Measurements from ENCODE around the gene LELP1.
A peak's percentile ranks its signal among the peaks of the same experiment; 100 is the strongest.
"Not testable (repeated sequence)": the region's sequence is repeated elsewhere in the genome, so short reads cannot be mapped to it uniquely, and the experiment has no call there.

Gene LELP1

GRCh38 chr1:153203130-153203529 lies at the start of gene LELP1:
TSS of gene LELP1 (plus strand) at chr1:153203430. CDS start at chr1:153204708, 1,278 bp downstream.
- no peak within 1 kb of the TSS for H3K9ac ChIP-seq
- no peak within 1 kb of the TSS for H3K4me2 ChIP-seq
- no peak for TF ChIP-seq Cebpa-rat (IDR thresholded peaks at IDR 0.05)
- no peaks in the 10 kb centered on the region for H3K36me3 ChIP-seq
- no peaks in the 10 kb centered on the region for H4K20me1 ChIP-seq
- H3K27ac ChIP-seq: no peak within 1 kb of the TSS
- H3K27me3 ChIP-seq: no peaks in the 10 kb centered on the region
- H3K9me3 ChIP-seq (replicated peaks in 1 of 11): no peaks in the 10 kb centered on the region
- no peak within 1 kb of the TSS for H3K4me3 ChIP-seq
- no peaks in the 10 kb centered on the region for H3K4me1 ChIP-seq

GRCh38 chr1:153155541-153155940 lies 47.7 kb upstream of the LELP1 start:
- no peaks in the 10 kb centered on the region for H3K27me3 ChIP-seq
- H3K4me3 ChIP-seq: no peak overlapping the region
- no peak overlapping the region for H3K4me2 ChIP-seq
- no peaks in the 10 kb centered on the region for H4K20me1 ChIP-seq
- no peaks in the 10 kb centered on the region for H3K4me1 ChIP-seq
- peaks cover 0 to 7% (median 0%) of the 10 kb centered on the region in 11 experiments; a peak in 5 of 22 replicates for H3K36me3 ChIP-seq
- no peak for TF ChIP-seq Cebpa-rat (IDR thresholded peaks at IDR 0.05)
- peaks cover 26 to 41% (median 31%) of the 10 kb centered on the region in 11 experiments for H3K9me3 ChIP-seq (replicated peaks in 1 of 11)
- no peak overlapping the region for H3K9ac ChIP-seq
- no peak overlapping the region for H3K27ac ChIP-seq

GRCh38 chr1:153168686-153169085 lies 34.5 kb upstream of the LELP1 start:
- Histone ChIP-seq H3K9ac (no peak overlapping the region), H3K4me2 (no peak overlapping the region), H3K27ac (no peak overlapping the region), H3K27me3 (no peaks in the 10 kb centered on the region), H3K4me1 (no peaks in the 10 kb centered on the region), H4K20me1 (no peaks in the 10 kb centered on the region), H3K9me3 (replicated peaks in 1 of 11) (0 out of 22 replicates have a peak, but pooled peaks cover 0 to 3% (median 0%) of the 10 kb centered on the region in 11 experiments), H3K4me3 (no peak overlapping the region), H3K36me3 (no peaks in the 10 kb centered on the region)
- no peak for TF ChIP-seq Cebpa-rat (IDR thresholded peaks at IDR 0.05)

GRCh38 chr1:153174624-153175023 lies 28.6 kb upstream of the LELP1 start:
- Histone ChIP-seq H3K4me1 (no peaks in the 10 kb centered on the region), H3K9me3 (replicated peaks in 1 of 11) (0 out of 22 replicates have a peak, but pooled peaks cover 0 to 3% (median 0%) of the 10 kb centered on the region in 11 experiments), H3K4me2 (no peak overlapping the region), H3K4me3 (no peak overlapping the region), H3K27me3 (no peaks in the 10 kb centered on the region), H3K27ac (no peak overlapping the region), H4K20me1 (no peaks in the 10 kb centered on the region), H3K36me3 (no peaks in the 10 kb centered on the region), H3K9ac (no peak overlapping the region)
- no peak for TF ChIP-seq Cebpa-rat (IDR thresholded peaks at IDR 0.05)

- H3K4me3 ChIP-seq: no peak overlapping the region
- no peak overlapping the region for H3K27ac ChIP-seq
- no peaks in the 10 kb centered on the region for H3K36me3 ChIP-seq
- H3K9me3 ChIP-seq (replicated peaks in 1 of 11): peaks cover 0 to 6% (median 2%) of the 10 kb centered on the region in 11 experiments; a peak in 6 of 22 replicates
- no peaks in the 10 kb centered on the region for H3K4me1 ChIP-seq
- no peak overlapping the region for H3K9ac ChIP-seq
- H3K27me3 ChIP-seq: no peaks in the 10 kb centered on the region
- no peak for TF ChIP-seq Cebpa-rat (IDR thresholded peaks at IDR 0.05)
- H4K20me1 ChIP-seq: no peaks in the 10 kb centered on the region
- H3K4me2 ChIP-seq: no peak overlapping the region
Measured at GRCh38 chr1:153178922-153179321, 24.3 kb upstream of the LELP1 start.

GRCh38 chr1:153180556-153180955 lies 22.7 kb upstream of the LELP1 start:
- TF ChIP-seq Cebpa-rat (IDR thresholded peaks at IDR 0.05): no peak
- Histone ChIP-seq H3K9me3 (replicated peaks in 1 of 11) (peaks cover 1 to 12% (median 10%) of the 10 kb centered on the region in 11 experiments; a peak in 15 of 22 replicates), H3K27ac (no peak overlapping the region), H3K4me1 (no peaks in the 10 kb centered on the region), H3K36me3 (no peaks in the 10 kb centered on the region), H3K9ac (no peak overlapping the region), H3K4me3 (no peak overlapping the region), H3K4me2 (no peak overlapping the region), H3K27me3 (no peaks in the 10 kb centered on the region), H4K20me1 (no peaks in the 10 kb centered on the region)

GRCh38 chr1:153188301-153188700 lies 14.9 kb upstream of the LELP1 start:
- not testable (repeated sequence) for H3K27ac ChIP-seq, H4K20me1 ChIP-seq, H3K4me3 ChIP-seq, H3K36me3 ChIP-seq, H3K27me3 ChIP-seq, H3K9ac ChIP-seq
- Histone ChIP-seq H3K4me1 (peaks cover 0 to 17% (median 10%) of the 10 kb centered on the region in 10 experiments; a peak in 14 of 20 replicates), H3K9me3 (replicated peaks in 1 of 11) (peaks cover 11 to 30% (median 26%) of the 10 kb centered on the region in 11 experiments; a peak in 19 of 22 replicates), H3K4me2 (peak overlapping the region in 8 of 11 experiments; percentile 11 to 52 (median 36); a peak in 14 of 22 replicates)

- Histone ChIP-seq H3K27ac (no peak overlapping the region), H3K9me3 (replicated peaks in 1 of 11) (peaks cover 7 to 22% (median 16%) of the 10 kb centered on the region in 11 experiments; a peak in 19 of 22 replicates), H4K20me1 (no peaks in the 10 kb centered on the region), H3K4me1 (peaks cover 0 to 17% (median 10%) of the 10 kb centered on the region in 10 experiments; a peak in 14 of 20 replicates), H3K4me3 (no peak overlapping the region), H3K36me3 (no peaks in the 10 kb centered on the region), H3K27me3 (no peaks in the 10 kb centered on the region; a peak in 1 of 22 replicates), H3K4me2 (0 out of 22 replicates have a peak overlapping the region, but pooled peaks of 1 of the 11 experiments have one; percentile 5), H3K9ac (no peak overlapping the region)
- TF ChIP-seq Cebpa-rat (IDR thresholded peaks at IDR 0.05): no peak
Measured at GRCh38 chr1:153190373-153190772, 12.9 kb upstream of the LELP1 start.

- H3K4me3 ChIP-seq: no peak overlapping the region
- no peaks in the 10 kb centered on the region; a peak in 1 of 22 replicates for H3K27me3 ChIP-seq
- peaks cover 0 to 17% (median 10%) of the 10 kb centered on the region in 10 experiments; a peak in 14 of 20 replicates for H3K4me1 ChIP-seq
- TF ChIP-seq Cebpa-rat (IDR thresholded peaks at IDR 0.05): no peak
- no peaks in the 10 kb centered on the region for H3K36me3 ChIP-seq
- peaks cover 0 to 9% (median 2%) of the 10 kb centered on the region in 11 experiments; a peak in 6 of 22 replicates for H3K9me3 ChIP-seq (replicated peaks in 1 of 11)
- H4K20me1 ChIP-seq: no peaks in the 10 kb centered on the region
- no peak overlapping the region for H3K27ac ChIP-seq
- H3K4me2 ChIP-seq: no peak overlapping the region
- H3K9ac ChIP-seq: no peak overlapping the region
Measured at GRCh38 chr1:153192697-153193096, 10.5 kb upstream of the LELP1 start.
